Measurements from ENCODE around the gene ROS1.

Gene ROS1

GRCh38 chr6:117463762-117464665, 38.3 kb upstream of the ROS1 start:
- Histone ChIP-seq H3K36me3 (no peaks in the 10 kb centered on the region), H3K4me3 (no peak overlapping the region), H3K4me1 (peaks cover 0 to 36% (median 15%) of the 10 kb centered on the region in 10 experiments; a peak in 12 of 20 replicates), H3K27me3 (no peaks in the 10 kb centered on the region), H3K4me2 (peak overlapping the region in 5 of 11 experiments; percentile 41 to 60 (median 45); a peak in 10 of 22 replicates), H3K27ac (peak overlapping the region in 1 of 11 experiments; percentile 17; a peak in 2 of 22 replicates), H4K20me1 (no peaks in the 10 kb centered on the region), H3K9ac (no peak overlapping the region), H3K9me3 (replicated peaks in 1 of 11) (no peaks in the 10 kb centered on the region)
- no peak for TF ChIP-seq Cebpa-rat (IDR thresholded peaks at IDR 0.05)

GRCh38 chr6:117459204-117459944, 33.6 kb upstream of the ROS1 start:
- H4K20me1 ChIP-seq: no peaks in the 10 kb centered on the region
- H3K4me2 ChIP-seq: no peak overlapping the region
- no peak overlapping the region for H3K27ac ChIP-seq
- H3K36me3 ChIP-seq: no peaks in the 10 kb centered on the region
- no peak overlapping the region for H3K9ac ChIP-seq
- H3K9me3 ChIP-seq (replicated peaks in 1 of 11): no peaks in the 10 kb centered on the region
- no peaks in the 10 kb centered on the region for H3K27me3 ChIP-seq
- no peak overlapping the region for H3K4me3 ChIP-seq
- H3K4me1 ChIP-seq: peaks cover 0 to 12% (median 5%) of the 10 kb centered on the region in 10 experiments; a peak in 10 of 20 replicates
- no peak for TF ChIP-seq Cebpa-rat (IDR thresholded peaks at IDR 0.05)

GRCh38 chr6:117456998-117457397, 31.3 kb upstream of the ROS1 start:
- no peaks in the 10 kb centered on the region for H3K27me3 ChIP-seq
- no peak overlapping the region for H3K27ac ChIP-seq
- no peaks in the 10 kb centered on the region for H3K36me3 ChIP-seq
- no peak overlapping the region for H3K4me2 ChIP-seq
- H4K20me1 ChIP-seq: no peaks in the 10 kb centered on the region
- peaks cover 0 to 11% (median 3%) of the 10 kb centered on the region in 10 experiments; a peak in 11 of 20 replicates for H3K4me1 ChIP-seq
- H3K4me3 ChIP-seq: no peak overlapping the region
- H3K9ac ChIP-seq: no peak overlapping the region
- H3K9me3 ChIP-seq (replicated peaks in 1 of 11): no peaks in the 10 kb centered on the region
- no peak for TF ChIP-seq Cebpa-rat (IDR thresholded peaks at IDR 0.05)

GRCh38 chr6:117456250-117456649, 30.5 kb upstream of the ROS1 start:
- Histone ChIP-seq H3K36me3 (no peaks in the 10 kb centered on the region), H3K4me2 (no peak overlapping the region), H4K20me1 (no peaks in the 10 kb centered on the region), H3K9ac (no peak overlapping the region), H3K27ac (no peak overlapping the region), H3K4me3 (no peak overlapping the region), H3K9me3 (replicated peaks in 1 of 11) (no peaks in the 10 kb centered on the region), H3K4me1 (peaks cover 0 to 18% (median 10%) of the 10 kb centered on the region in 10 experiments; a peak in 11 of 20 replicates), H3K27me3 (no peaks in the 10 kb centered on the region)
- no peak for TF ChIP-seq Cebpa-rat (IDR thresholded peaks at IDR 0.05)

DNA sequence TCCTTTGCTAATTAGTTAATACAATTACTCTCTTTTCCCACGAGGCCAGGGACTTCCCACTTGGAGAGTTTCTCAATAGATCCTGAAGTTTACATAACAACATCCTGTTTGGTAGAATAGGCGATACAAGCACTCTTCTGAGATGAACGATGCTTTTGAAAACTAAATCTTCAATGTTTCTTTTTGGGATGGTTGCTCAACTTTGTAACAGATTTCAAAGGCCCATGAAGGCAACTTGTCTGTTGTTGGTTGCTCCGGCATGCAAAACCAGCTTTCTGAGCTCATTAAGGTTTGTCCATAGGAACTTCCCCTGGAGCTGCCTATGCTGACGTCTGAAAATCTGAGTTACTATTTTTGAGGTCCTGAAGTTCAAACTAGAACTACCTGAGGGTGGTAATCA, 25.9 kb upstream of the ROS1 start:
- Histone ChIP-seq H3K4me3 (no peak overlapping the region), H3K4me2 (peak overlapping the region in 8 of 11 experiments; percentile 4 to 62 (median 33); a peak in 13 of 22 replicates), H4K20me1 (no peaks in the 10 kb centered on the region), H3K4me1 (peaks cover 0 to 23% (median 11%) of the 10 kb centered on the region in 10 experiments; a peak in 11 of 20 replicates), H3K9me3 (replicated peaks in 1 of 11) (no peaks in the 10 kb centered on the region), H3K27me3 (no peaks in the 10 kb centered on the region), H3K36me3 (no peaks in the 10 kb centered on the region), H3K9ac (no peak overlapping the region), H3K27ac (peak overlapping the region in 2 of 11 experiments; percentile 7 to 17; a peak in 2 of 22 replicates)
- no peak for TF ChIP-seq Cebpa-rat (IDR thresholded peaks at IDR 0.05)

DNA sequence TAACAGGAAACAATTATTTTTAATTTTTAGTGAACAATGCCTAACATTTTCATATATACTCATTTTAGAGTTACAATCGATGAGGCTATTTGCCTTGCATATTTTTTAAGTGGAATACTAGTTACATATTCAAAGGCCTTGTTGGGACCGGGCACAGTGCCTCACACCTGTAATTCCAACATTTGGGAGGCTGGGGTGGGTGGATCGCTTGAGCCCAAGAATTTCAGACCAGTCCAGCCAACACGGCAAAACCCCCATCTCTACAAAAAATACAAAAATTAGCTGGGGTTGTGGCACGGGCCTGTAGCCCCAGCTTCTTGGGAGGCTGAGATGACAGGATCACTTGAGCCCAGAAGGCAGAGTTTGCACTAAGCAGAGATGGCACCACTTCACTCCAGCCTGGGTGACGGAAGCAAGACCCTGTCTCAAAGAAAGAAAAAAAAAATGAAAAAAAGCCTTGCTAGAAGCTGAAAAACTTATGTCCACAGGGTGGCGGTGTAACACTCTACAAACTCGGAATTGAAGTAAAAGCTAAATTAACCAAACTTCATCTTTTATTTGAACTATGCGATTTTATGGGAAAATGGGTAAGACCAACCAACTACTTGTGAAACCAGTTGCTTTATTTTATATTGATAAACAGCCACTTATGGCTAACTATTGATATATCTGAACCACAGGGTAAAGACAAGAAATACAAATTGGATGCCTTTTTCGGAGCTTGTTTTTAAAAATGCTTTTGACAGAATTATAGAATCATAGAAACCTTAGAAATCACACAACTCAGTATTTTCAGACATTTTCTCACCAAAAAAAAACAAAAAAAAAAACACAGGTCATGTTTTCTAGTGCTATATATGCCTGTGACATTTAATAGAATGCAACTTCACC, 24.1 kb upstream of the ROS1 start:
- Histone ChIP-seq H3K4me3 (no peak overlapping the region), H3K36me3 (no peaks in the 10 kb centered on the region), H3K27ac (no peak overlapping the region), H4K20me1 (no peaks in the 10 kb centered on the region), H3K9me3 (replicated peaks in 1 of 11) (no peaks in the 10 kb centered on the region), H3K4me1 (peaks cover 0 to 23% (median 11%) of the 10 kb centered on the region in 10 experiments; a peak in 11 of 20 replicates), H3K27me3 (no peaks in the 10 kb centered on the region), H3K4me2 (no peak overlapping the region), H3K9ac (no peak overlapping the region)
- no peak for TF ChIP-seq Cebpa-rat (IDR thresholded peaks at IDR 0.05)

- Histone ChIP-seq H3K36me3 (no peaks in the 10 kb centered on the region), H3K9ac (no peak overlapping the region), H3K4me2 (no peak overlapping the region), H3K9me3 (replicated peaks in 1 of 11) (no peaks in the 10 kb centered on the region), H3K4me1 (peaks cover 0 to 23% (median 11%) of the 10 kb centered on the region in 10 experiments; a peak in 11 of 20 replicates), H3K4me3 (no peak overlapping the region), H3K27ac (no peak overlapping the region), H4K20me1 (no peaks in the 10 kb centered on the region), H3K27me3 (no peaks in the 10 kb centered on the region)
- TF ChIP-seq Cebpa-rat (IDR thresholded peaks at IDR 0.05): no peak
Observed at GRCh38 chr6:117448732-117449485, 23.2 kb upstream of the ROS1 start.

DNA sequence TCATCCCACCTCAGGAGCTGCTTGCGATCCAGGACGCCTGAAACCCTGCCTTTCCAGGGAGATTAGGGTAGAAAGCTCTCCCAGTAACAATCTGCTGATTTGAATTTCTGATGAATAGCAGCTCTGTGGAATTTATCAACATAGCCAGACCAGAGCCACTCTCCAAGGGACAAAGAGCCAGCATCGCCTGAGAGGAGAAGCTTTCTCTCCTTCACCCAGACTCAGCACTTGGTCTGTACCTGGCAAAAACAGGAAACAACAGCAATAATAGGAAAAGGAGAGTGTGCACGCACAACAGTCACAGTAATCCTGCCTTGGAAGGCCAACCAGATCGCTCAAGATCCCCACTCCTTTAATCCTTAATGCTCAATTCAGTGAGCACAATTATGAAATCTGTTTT, 22.3 kb upstream of the ROS1 start:
- no peaks in the 10 kb centered on the region for H3K36me3 ChIP-seq
- peaks cover 0 to 22% (median 11%) of the 10 kb centered on the region in 10 experiments; a peak in 11 of 20 replicates for H3K4me1 ChIP-seq
- no peaks in the 10 kb centered on the region for H3K27me3 ChIP-seq
- H3K4me2 ChIP-seq: no peak overlapping the region
- no peak overlapping the region for H3K9ac ChIP-seq
- H3K27ac ChIP-seq: no peak overlapping the region
- no peaks in the 10 kb centered on the region for H3K9me3 ChIP-seq (replicated peaks in 1 of 11)
- no peaks in the 10 kb centered on the region for H4K20me1 ChIP-seq
- no peak overlapping the region for H3K4me3 ChIP-seq
- TF ChIP-seq Cebpa-rat (IDR thresholded peaks at IDR 0.05): no peak

All from BLaER1 treated with 17β-estradiol and CSF1 and Interleukin-3, amounts not matched to agents 10 nM and 100 nM (cell line).